ENCODE data around the gene WFIKKN1. TPM values are rescaled to one million over a fixed set of nuclear protein-coding genes. Genes with fewer than 3 reads are reported as not detected.
"Not testable (repeated sequence)": the region's sequence is repeated elsewhere in the genome, so short reads cannot be mapped to it uniquely, and the experiment has no call there.

WFIKKN1 gene
- total RNA-seq, 2 experiments from 2014 or later: 0.74 to 1.1 TPM

DNA sequence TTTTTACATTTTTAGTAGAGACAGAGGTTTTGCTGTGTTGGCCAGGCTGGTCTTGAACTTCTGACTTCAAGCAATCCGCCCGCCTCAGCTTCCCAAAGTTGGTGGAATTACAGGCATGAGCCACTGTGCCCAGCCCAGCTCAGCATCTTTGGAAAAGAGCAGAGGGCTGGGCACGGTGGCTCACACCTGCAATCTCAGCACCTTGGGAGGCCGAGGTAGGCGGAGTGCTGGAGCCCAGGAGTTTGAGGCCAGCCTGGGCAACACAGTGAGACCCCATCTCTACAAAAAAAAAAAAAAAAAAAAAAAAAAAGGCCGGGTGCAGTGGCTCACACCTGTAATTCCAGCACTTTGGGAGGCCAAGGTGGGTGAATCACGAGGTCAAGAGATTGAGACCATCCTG is 33.1 kb upstream of the WFIKKN1 start:
- H3K9me3 Mint-ChIP-seq (ENCODE audit: low read depth); DNase-seq; H3K36me3 Mint-ChIP-seq (ENCODE audit: low read depth); H3K4me3 Mint-ChIP-seq; H3K27ac Mint-ChIP-seq; H3K4me1 Mint-ChIP-seq; POLR2A ChIA-PET; intact Hi-C loops (cut with DNase I, micrococcal nuclease); H3K27me3 Mint-ChIP-seq; ATAC-seq: not testable (repeated sequence)
- CTCF ChIA-PET: interaction anchor here (0.8 kb wide), 1 partner anchor 66 kb away, joined by 3 read pairs; no protein-coding TSS in a partner anchor

GRCh38 chr16:598823-599739 is 31.7 kb upstream of the WFIKKN1 start:
- H3K4me1 Mint-ChIP-seq: peaks cover 14% of the 10 kb centered on the region
- H3K27me3 Mint-ChIP-seq: no peaks in the 10 kb centered on the region
- intact Hi-C loops (cut with DNase I, micrococcal nuclease): no loop called here
- H3K27ac Mint-ChIP-seq: no peak overlapping the region
- POLR2A ChIA-PET: interaction anchor here (0.6 kb wide), 1 partner anchor 27 kb away, joined by 5 read pairs; no protein-coding TSS in a partner anchor
- CTCF ChIA-PET: no interaction called here
- peaks cover 6% of the 10 kb centered on the region for H3K36me3 Mint-ChIP-seq (ENCODE audit: low read depth)
- DNase-seq (no peak), ATAC-seq (no peak)
- no peak overlapping the region for H3K4me3 Mint-ChIP-seq
- no peaks in the 10 kb centered on the region for H3K9me3 Mint-ChIP-seq (ENCODE audit: low read depth)

DNA sequence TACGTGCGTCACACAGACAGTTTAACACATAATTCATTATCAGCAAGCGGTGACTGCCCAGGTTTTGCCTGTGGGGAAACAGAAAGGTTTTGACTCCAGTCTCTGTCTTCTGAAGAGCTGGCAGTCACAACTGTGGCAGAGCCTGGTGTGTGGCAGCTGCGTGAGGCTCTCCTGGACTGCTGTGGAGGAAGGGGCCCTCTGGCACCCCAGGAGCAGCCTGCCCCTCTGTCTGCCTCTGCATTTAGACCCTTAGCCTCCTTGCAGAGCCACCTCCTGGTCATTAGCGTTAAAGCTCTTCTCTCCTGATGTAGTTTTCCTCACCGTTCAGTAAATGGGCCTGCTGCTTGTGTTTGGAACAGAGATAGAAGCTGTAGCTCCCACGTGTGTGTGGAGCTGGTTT is 30.0 kb upstream of the WFIKKN1 start:
- Mint-ChIP-seq H3K36me3 (ENCODE audit: low read depth) (peaks cover 9% of the 10 kb centered on the region), H3K4me3 (no peak overlapping the region), H3K4me1 (peaks cover 13% of the 10 kb centered on the region), H3K9me3 (ENCODE audit: low read depth) (no peaks in the 10 kb centered on the region), H3K27ac (peak overlapping the region; percentile 63), H3K27me3 (no peaks in the 10 kb centered on the region)
- peak; percentile 36 for ATAC-seq
- ChIA-PET POLR2A (no interaction called here), CTCF (interaction anchor here (0.6 to 1.1 kb wide), 3 partner anchors 10 to 1099 kb away, joined by 3 read pairs; no protein-coding TSS in a partner anchor)
- intact Hi-C loops (cut with DNase I, micrococcal nuclease): no loop called here
- DNase-seq: no peak

- no peak overlapping the region for H3K4me3 Mint-ChIP-seq
- intact Hi-C loops (cut with DNase I, micrococcal nuclease): no loop called here
- peaks cover 21% of the 10 kb centered on the region for H3K4me1 Mint-ChIP-seq
- no peak overlapping the region for H3K27ac Mint-ChIP-seq
- no peaks in the 10 kb centered on the region for H3K27me3 Mint-ChIP-seq
- no peak for DNase-seq
- H3K36me3 Mint-ChIP-seq (ENCODE audit: low read depth): peaks cover 5% of the 10 kb centered on the region
- ATAC-seq: no peak
- POLR2A ChIA-PET: no interaction called here
- CTCF ChIA-PET: interaction anchor here (1.0 kb wide), 1 partner anchor 24 kb away, joined by 4 read pairs; no protein-coding TSS in a partner anchor
- H3K9me3 Mint-ChIP-seq (ENCODE audit: low read depth): no peaks in the 10 kb centered on the region
These were observed 26.9 kb upstream of the WFIKKN1 start for GRCh38 chr16:603933-604332.

- no peak for DNase-seq
- no peaks in the 10 kb centered on the region for H3K9me3 Mint-ChIP-seq (ENCODE audit: low read depth)
- H3K36me3 Mint-ChIP-seq (ENCODE audit: low read depth): peaks cover 3% of the 10 kb centered on the region
- intact Hi-C loops (cut with DNase I, micrococcal nuclease): loop anchor here in 1 of 2 experiments (5.0 kb wide), 1 partner anchor 214 kb away; no protein-coding TSS in a partner anchor
- ChIA-PET CTCF (interaction anchor here (0.7 kb wide), 2 partner anchors 160 to 438 kb away, joined by 3 to 4 read pairs; no protein-coding TSS in a partner anchor), POLR2A (no interaction called here)
- no peak for ATAC-seq
- H3K4me1 Mint-ChIP-seq: peaks cover 27% of the 10 kb centered on the region
- no peak overlapping the region for H3K4me3 Mint-ChIP-seq
- H3K27me3 Mint-ChIP-seq: no peaks in the 10 kb centered on the region
- no peak overlapping the region for H3K27ac Mint-ChIP-seq
These were observed 24.0 kb upstream of the WFIKKN1 start for GRCh38 chr16:606656-607307.

GRCh38 chr16:608019-608418 is 22.8 kb upstream of the WFIKKN1 start:
- Mint-ChIP-seq H3K27me3 (no peaks in the 10 kb centered on the region), H3K27ac (peak overlapping the region; percentile 70), H3K9me3 (ENCODE audit: low read depth) (no peaks in the 10 kb centered on the region), H3K4me3 (no peak overlapping the region), H3K36me3 (ENCODE audit: low read depth) (peaks cover 3% of the 10 kb centered on the region), H3K4me1 (peaks cover 27% of the 10 kb centered on the region)
- intact Hi-C loops (cut with DNase I, micrococcal nuclease): loop anchor here in 1 of 2 experiments (1.0 to 5.0 kb wide), 4 partner anchors 19 to 216 kb away; no protein-coding TSS in a partner anchor
- DNase-seq (peak; percentile 84), ATAC-seq (peak; percentile 97)
- ChIA-PET POLR2A (no interaction called here), CTCF (interaction anchor here (0.6 to 1.4 kb wide), 2 partner anchors 40 to 80 kb away, joined by 3 to 4 read pairs; partner anchors contain the start of gene CAPN15)

DNA sequence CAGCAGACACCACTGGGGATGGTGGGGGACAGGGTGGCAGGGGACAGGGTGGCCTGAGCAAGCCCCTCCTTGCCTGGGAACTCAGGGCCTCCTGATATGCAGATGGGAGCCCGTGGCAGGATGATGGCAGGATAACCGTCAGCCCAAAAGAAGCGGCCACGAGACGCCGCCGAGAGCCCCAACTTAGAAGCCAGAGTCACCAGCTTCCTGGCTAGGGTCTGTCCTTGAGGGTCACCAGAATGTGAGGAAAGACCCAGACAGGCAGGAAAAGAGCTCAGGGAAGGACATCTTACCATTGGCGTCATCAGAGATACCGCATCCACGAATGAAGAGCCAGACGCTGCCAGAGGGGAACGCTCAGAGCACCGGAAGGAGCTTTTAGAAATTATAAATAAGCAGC is 21.5 kb upstream of the WFIKKN1 start:
- intact Hi-C loops (cut with DNase I, micrococcal nuclease): loop anchor here in 1 of 2 experiments (5.0 kb wide), 1 partner anchor 217 kb away; no protein-coding TSS in a partner anchor
- no peak for DNase-seq
- no peak overlapping the region for H3K4me3 Mint-ChIP-seq
- peaks cover 17% of the 10 kb centered on the region for H3K4me1 Mint-ChIP-seq
- ChIA-PET CTCF (interaction anchor here (0.7 to 1.4 kb wide), 5 partner anchors 11 to 39 kb away, joined by 3 to 6 read pairs (median 4); no protein-coding TSS in a partner anchor), POLR2A (no interaction called here)
- no peaks in the 10 kb centered on the region for H3K9me3 Mint-ChIP-seq (ENCODE audit: low read depth)
- H3K36me3 Mint-ChIP-seq (ENCODE audit: low read depth): peaks cover 3% of the 10 kb centered on the region
- no peak for ATAC-seq
- no peaks in the 10 kb centered on the region for H3K27me3 Mint-ChIP-seq
- H3K27ac Mint-ChIP-seq: no peak overlapping the region

DNA sequence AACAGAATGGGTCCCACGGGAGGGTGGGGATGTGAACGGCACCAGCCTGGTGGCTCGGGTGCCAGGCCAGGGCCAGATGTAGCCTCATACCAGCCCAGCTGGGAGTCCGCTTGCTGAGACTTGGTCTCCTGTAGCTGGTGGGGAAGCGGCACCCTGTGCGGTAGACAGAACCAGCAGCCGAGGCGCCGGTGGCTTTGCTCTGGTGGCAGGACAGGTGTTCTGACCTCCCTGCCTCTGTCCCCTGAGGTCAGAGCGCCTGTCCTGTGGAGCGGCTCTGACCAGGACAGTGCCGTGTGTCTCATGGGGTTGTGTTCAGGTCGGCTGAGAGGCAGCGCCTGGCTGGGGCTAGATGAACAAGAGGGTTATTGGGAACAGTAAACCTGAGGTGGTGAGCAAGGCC is 20.8 kb upstream of the WFIKKN1 start:
- ChIA-PET POLR2A (no interaction called here), CTCF (interaction anchor here (0.8 to 1.3 kb wide), 4 partner anchors 9 to 21 kb away, joined by 3 to 6 read pairs (median 5); no protein-coding TSS in a partner anchor)
- ATAC-seq (no peak), DNase-seq (no peak)
- H3K4me3 Mint-ChIP-seq: no peak overlapping the region
- H3K27ac Mint-ChIP-seq: no peak overlapping the region
- H3K4me1 Mint-ChIP-seq: peaks cover 17% of the 10 kb centered on the region
- no peaks in the 10 kb centered on the region for H3K9me3 Mint-ChIP-seq (ENCODE audit: low read depth)
- no peaks in the 10 kb centered on the region for H3K27me3 Mint-ChIP-seq
- intact Hi-C loops (cut with DNase I, micrococcal nuclease): loop anchor here (2.0 to 5.0 kb wide), 2 partner anchors 31 to 218 kb away; no protein-coding TSS in a partner anchor
- H3K36me3 Mint-ChIP-seq (ENCODE audit: low read depth): peaks cover 3% of the 10 kb centered on the region

GRCh38 chr16:610513-611381 is 20.0 kb upstream of the WFIKKN1 start:
- Mint-ChIP-seq H3K27ac (peak overlapping the region; percentile 32), H3K36me3 (ENCODE audit: low read depth) (no peaks in the 10 kb centered on the region), H3K9me3 (ENCODE audit: low read depth) (no peaks in the 10 kb centered on the region), H3K27me3 (no peaks in the 10 kb centered on the region), H3K4me3 (no peak overlapping the region), H3K4me1 (peaks cover 17% of the 10 kb centered on the region)
- POLR2A ChIA-PET: no interaction called here
- CTCF ChIA-PET: interaction anchor here (1.0 kb wide), 1 partner anchor 10 kb away, joined by 3 read pairs; no protein-coding TSS in a partner anchor
- intact Hi-C loops (cut with DNase I, micrococcal nuclease): loop anchor here (1.0 to 2.0 kb wide), 2 partner anchors 31 to 32 kb away; no protein-coding TSS in a partner anchor
- ATAC-seq (peak; percentile 57), DNase-seq (peak; percentile 82)

GRCh38 chr16:615122-615521 is 15.7 kb upstream of the WFIKKN1 start:
- ChIA-PET CTCF (no interaction called here), POLR2A (no interaction called here)
- Mint-ChIP-seq H3K4me3 (no peak overlapping the region), H3K36me3 (ENCODE audit: low read depth) (no peaks in the 10 kb centered on the region), H3K27me3 (no peaks in the 10 kb centered on the region), H3K27ac (no peak overlapping the region), H3K4me1 (peaks cover 5% of the 10 kb centered on the region), H3K9me3 (ENCODE audit: low read depth) (no peaks in the 10 kb centered on the region)
- ATAC-seq (no peak), DNase-seq (no peak)
- intact Hi-C loops (cut with DNase I, micrococcal nuclease): no loop called here
